Uterus (tissue), 4 donors: Measurements from ENCODE around the gene ADAMTS9. TPM values are rescaled to one million over a fixed set of nuclear protein-coding genes. Genes with fewer than 3 reads are reported as not detected.
"Not testable (repeated sequence)": the region's sequence is repeated elsewhere in the genome, so short reads cannot be mapped to it uniquely, and the experiment has no call there.

Experiments used
- DNase-seq, 2 donors: peaks; one replicate each; pipeline ENCODE4 v3.0.0-alpha.2; 2019 to 2020
- H3K27ac ChIP-seq, 2 donors: fragments of 200-600 bp; sonication (generic); 1 replicate in 1 of 2; 2 replicates in 1 of 2; pipeline ENCODE4 v1.5.1; 2016 to 2018
- H3K27me3 ChIP-seq, 2 donors: fragments of 200-600 bp; sonication (generic); one replicate each; pipeline ENCODE4 v1.5.1; 2018 to 2019; ENCODE audit warnings: control low read depth in 1 of 2
- H3K36me3 ChIP-seq, 2 donors: fragments of 200-600 bp; sonication (generic); one replicate each; pipeline ENCODE4 v1.5.1; 2019; ENCODE audit warnings: control low read depth in 1 of 2
- H3K4me1 ChIP-seq, 2 donors: fragments of 200-600 bp; sonication (generic); one replicate each; pipeline ENCODE4 v1.5.1; 2018 to 2019; ENCODE audit warnings: control low read depth in 1 of 2
- H3K4me3 ChIP-seq, 2 donors: fragments of 200-600 bp; sonication (generic); 1 replicate in 1 of 2; 2 replicates in 1 of 2; pipeline ENCODE4 v1.5.1; 2018 to 2019; ENCODE audit warnings: mild to moderate bottlenecking in 1 of 2
- H3K9me3 ChIP-seq, 2 donors: fragments of 200-600 bp; sonication (generic); one replicate each; pipeline ENCODE4 v1.5.1; 2019; ENCODE audit warnings: control low read depth in 1 of 2
- CTCF ChIP-seq, 4 experiments: fragments of 200-600 bp in 2 of 4; fragments of 450-650 bp in 2 of 4; sonication (generic) in 2 of 4; IDR thresholded peaks; one replicate each; pipeline ENCODE4 v1.5.1; 2016 to 2019; ENCODE audit warnings: antibody characterized with exemption in 4 of 4, mild to moderate bottlenecking in 2 of 4, moderate library complexity in 1 of 4
- POLR2A ChIP-seq, 2 donors: fragments of 450-650 bp; IDR thresholded peaks; one replicate each; pipeline ENCODE4 v1.6.1; 2016; ENCODE audit warnings: antibody characterized with exemption in 2 of 2, mild to moderate bottlenecking in 1 of 2, moderate library complexity in 1 of 2
- intact Hi-C: fragments of 100-400 bp; cut with DNase I; formaldehyde crosslinking; loops from one replicate; pipeline ENCODE4 v1.15.1; 2023; ENCODE audit warnings: low total_unique reads
- total RNA-seq, 4 donors: library from RNA; depleted of rRNA in 3 of 4; stranded (reverse); fragments of >200 nt in 3 of 4; gene quantifications; one replicate each; pipeline versions ENCODE4 v1.1.0 to v1.2.4, GENCODE V29; 2014 to 2023
- donor health status: DM: yes; HTN: yes; CAD: no.

Gene ADAMTS9
- total RNA-seq, 4 donors from 2014 or later, result 17.4 to 197 (median 160) TPM

GRCh38 chr3:64549869-64550268 is 137.9 kb downstream of the ADAMTS9 start:
- Histone ChIP-seq H3K4me1 (peaks cover 0 to 8% of the 10 kb centered on the region in 2 donors), H3K27me3 (no peaks in the 10 kb centered on the region), H3K36me3 (no peaks in the 10 kb centered on the region), H3K9me3 (no peaks in the 10 kb centered on the region), H3K4me3 (no peak overlapping the region), H3K27ac (peak overlapping the region; percentile 53 to 61)
- intact Hi-C loops, result no loop called here
- no peak for DNase-seq
- TF ChIP-seq CTCF (IDR thresholded peaks at IDR 0.05), result no peak
- TF ChIP-seq POLR2A (IDR thresholded peaks at IDR 0.05), result no peak

- H3K9me3 ChIP-seq, result no peaks in the 10 kb centered on the region
- DNase-seq, result peak; percentile 72 to 77
- H3K27ac ChIP-seq, result peak overlapping the region; percentile 53 to 61
- intact Hi-C loops, result no loop called here
- peaks cover 0 to 8% of the 10 kb centered on the region in 2 donors for H3K4me1 ChIP-seq
- no peak overlapping the region for H3K4me3 ChIP-seq
- TF ChIP-seq POLR2A (IDR thresholded peaks at IDR 0.05), result no peak
- no peak for TF ChIP-seq CTCF (IDR thresholded peaks at IDR 0.05)
- no peaks in the 10 kb centered on the region for H3K36me3 ChIP-seq
- no peaks in the 10 kb centered on the region for H3K27me3 ChIP-seq
Measured at GRCh38 chr3:64548200-64548889, 139.5 kb downstream of the ADAMTS9 start.

- TF ChIP-seq POLR2A (IDR thresholded peaks at IDR 0.05) (no peak), CTCF (IDR thresholded peaks at IDR 0.05) (no peak)
- Histone ChIP-seq H3K36me3 (no peaks in the 10 kb centered on the region), H3K4me3 (no peak overlapping the region), H3K4me1 (peaks cover 0 to 8% of the 10 kb centered on the region in 2 donors), H3K27me3 (no peaks in the 10 kb centered on the region), H3K9me3 (no peaks in the 10 kb centered on the region), H3K27ac (peak overlapping the region in 1 of 2 donors; percentile 3)
- DNase-seq, result no peak
- intact Hi-C loops, result no loop called here
Measured at GRCh38 chr3:64546856-64547255, 140.9 kb downstream of the ADAMTS9 start.

- H3K4me1 ChIP-seq, H3K9me3 ChIP-seq, H3K4me3 ChIP-seq, H3K27ac ChIP-seq, DNase-seq, H3K27me3 ChIP-seq, H3K36me3 ChIP-seq, intact Hi-C loops: not testable (repeated sequence)
Measured at GRCh38 chr3:64545239-64545638, 142.6 kb downstream of the ADAMTS9 start.

- DNase-seq, result no peak
- no peak overlapping the region for H3K4me3 ChIP-seq
- no peaks in the 10 kb centered on the region for H3K4me1 ChIP-seq
- no peaks in the 10 kb centered on the region for H3K9me3 ChIP-seq
- no peaks in the 10 kb centered on the region for H3K27me3 ChIP-seq
- no peaks in the 10 kb centered on the region for H3K36me3 ChIP-seq
- intact Hi-C loops, result no loop called here
- TF ChIP-seq CTCF (IDR thresholded peaks at IDR 0.05) (no peak), POLR2A (IDR thresholded peaks at IDR 0.05) (no peak)
- H3K27ac ChIP-seq, result no peak overlapping the region
Measured at GRCh38 chr3:64541803-64542202, 146.0 kb downstream of the ADAMTS9 start.
